ENCODE data around the gene FAM174B.

DNA sequence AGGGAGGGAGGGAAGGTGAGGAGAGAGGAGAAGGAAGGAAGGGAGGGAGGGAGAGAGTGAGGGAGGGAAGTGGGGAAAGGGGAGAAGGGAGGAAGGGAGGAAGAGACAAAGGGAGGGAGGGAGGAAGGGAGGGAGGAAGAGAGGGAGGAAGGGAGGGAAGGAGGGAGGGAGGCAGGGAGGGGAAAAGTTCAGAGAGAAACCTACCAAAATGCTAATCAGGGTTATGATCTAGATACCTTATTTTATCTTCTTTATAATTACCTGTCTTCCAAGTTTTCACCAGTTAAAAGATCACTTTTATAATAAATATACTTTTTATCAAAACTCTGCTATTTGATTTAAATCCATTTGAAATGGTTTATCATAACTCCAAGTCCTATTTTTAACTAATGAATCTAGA is 44.4 kb downstream of the FAM174B start:
- TF ChIP-seq, protein P1, sequence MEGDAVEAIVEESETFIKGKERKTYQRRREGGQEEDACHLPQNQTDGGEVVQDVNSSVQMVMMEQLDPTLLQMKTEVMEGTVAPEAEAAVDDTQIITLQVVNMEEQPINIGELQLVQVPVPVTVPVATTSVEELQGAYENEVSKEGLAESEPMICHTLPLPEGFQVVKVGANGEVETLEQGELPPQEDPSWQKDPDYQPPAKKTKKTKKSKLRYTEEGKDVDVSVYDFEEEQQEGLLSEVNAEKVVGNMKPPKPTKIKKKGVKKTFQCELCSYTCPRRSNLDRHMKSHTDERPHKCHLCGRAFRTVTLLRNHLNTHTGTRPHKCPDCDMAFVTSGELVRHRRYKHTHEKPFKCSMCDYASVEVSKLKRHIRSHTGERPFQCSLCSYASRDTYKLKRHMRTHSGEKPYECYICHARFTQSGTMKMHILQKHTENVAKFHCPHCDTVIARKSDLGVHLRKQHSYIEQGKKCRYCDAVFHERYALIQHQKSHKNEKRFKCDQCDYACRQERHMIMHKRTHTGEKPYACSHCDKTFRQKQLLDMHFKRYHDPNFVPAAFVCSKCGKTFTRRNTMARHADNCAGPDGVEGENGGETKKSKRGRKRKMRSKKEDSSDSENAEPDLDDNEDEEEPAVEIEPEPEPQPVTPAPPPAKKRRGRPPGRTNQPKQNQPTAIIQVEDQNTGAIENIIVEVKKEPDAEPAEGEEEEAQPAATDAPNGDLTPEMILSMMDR (IDR thresholded peaks at IDR 0.05): no peak
- TF ChIP-seq POLR2AphosphoS5 (IDR thresholded peaks at IDR 0.05): no peak
- TF ChIP-seq EP300 (IDR thresholded peaks at IDR 0.05): no peak
